ENCODE results near the gene DHTKD1.
"Not testable (repeated sequence)": the region's sequence is repeated elsewhere in the genome, so short reads cannot be mapped to it uniquely, and the experiment has no call there.

The DHTKD1 gene

GRCh38 chr10:12150163-12150562 lies 81.4 kb downstream of the DHTKD1 start:
- no peak for DNase-seq

DNA sequence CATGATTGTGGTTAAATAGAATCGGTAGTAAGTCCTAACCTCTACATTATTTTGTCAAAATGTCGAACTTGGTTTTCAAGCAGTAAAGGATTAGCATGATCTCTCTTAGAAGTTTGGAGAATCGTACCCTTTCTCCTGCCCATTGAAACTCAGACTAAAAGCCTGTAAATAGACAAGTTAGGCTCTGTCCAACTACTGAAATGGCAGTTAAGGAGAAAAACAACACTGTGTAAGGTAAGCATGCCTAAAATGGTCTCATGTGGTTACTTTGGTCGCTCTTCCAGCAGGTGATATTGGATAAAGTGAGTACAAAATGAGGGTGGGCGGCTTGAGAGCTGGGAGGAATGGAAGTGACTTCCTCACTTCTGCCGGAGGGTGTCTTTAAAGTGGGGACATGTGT lies 85.8 kb downstream of the DHTKD1 start:
- DNase-seq: no peak

DNA sequence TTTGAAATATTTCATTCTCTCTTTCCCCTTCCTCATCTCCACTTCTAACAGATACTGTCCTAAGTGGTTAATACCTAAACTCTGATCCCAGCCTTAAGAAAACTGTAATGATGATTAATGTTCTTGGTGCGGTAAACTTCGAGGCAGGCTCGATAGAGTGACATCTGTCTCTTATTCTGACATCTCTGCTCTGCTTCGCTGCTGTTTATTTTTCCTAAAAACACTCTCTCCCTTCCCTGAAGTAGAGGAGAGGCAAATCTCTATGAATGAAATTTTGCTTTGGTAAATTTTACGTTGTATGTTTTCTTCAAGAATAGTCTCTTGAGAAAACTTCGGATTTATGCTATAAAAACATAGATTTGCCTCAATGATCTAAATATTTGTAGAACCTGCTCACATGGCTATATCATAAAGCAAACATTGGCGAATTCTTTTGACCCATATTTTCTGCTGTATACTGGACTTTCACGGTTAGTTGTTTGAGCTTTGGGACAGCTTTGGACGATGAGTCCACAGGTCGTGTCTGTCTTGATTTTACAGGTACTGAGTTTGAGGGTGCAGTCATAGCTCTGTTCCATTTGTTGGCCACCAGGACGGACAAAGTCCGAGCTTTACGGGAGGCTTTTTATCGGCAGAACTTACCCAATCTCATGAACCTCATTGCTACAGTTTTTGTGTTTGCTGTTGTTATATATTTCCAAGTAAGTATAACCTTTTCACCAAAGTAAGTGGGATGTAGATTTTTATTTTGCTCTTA lies 87.8 kb downstream of the DHTKD1 start:
- DNase-seq: no peak

GRCh38 chr10:12158111-12158510 lies 89.4 kb downstream of the DHTKD1 start:
- DNase-seq: peak; percentile 79

DNA sequence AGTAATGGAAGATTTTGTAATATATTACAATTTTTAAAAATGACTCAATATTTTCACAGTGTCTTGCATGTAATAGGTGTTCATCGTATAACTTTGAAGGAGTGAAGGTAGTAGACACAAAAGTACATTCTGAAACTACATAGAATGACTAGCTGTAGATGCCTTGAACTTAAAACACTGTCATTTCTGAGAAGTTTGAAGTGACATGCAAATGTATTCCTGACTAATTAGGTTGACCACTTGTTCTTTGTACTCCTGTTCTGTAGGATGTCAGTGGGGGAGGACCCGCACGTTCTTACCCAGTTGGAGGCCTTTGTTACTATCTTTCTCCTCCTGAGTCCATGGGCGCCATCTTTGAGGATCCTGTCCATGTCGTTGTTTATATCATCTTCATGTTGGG lies 91.9 kb downstream of the DHTKD1 start:
- DNase-seq: no peak

GRCh38 chr10:12162927-12163326 lies 94.2 kb downstream of the DHTKD1 start:
- DNase-seq: no peak

DNA sequence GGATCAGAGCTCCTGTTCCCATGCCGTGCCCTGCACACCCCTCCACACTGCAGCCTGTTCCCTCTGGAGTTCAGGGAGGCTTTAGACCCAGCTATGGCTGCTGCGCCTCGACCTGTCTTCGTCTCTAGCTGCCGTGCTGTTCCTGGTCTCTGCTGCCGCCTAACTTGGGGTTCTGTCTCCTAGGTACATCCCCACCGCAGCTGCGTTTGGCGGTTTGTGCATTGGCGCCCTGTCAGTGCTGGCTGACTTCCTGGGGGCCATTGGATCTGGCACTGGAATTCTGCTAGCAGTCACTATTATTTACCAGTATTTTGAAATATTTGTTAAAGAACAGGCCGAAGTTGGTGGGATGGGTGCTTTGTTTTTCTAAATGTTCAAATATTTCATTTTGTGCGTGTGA lies 95.3 kb downstream of the DHTKD1 start:
- no peak for DNase-seq

DNA sequence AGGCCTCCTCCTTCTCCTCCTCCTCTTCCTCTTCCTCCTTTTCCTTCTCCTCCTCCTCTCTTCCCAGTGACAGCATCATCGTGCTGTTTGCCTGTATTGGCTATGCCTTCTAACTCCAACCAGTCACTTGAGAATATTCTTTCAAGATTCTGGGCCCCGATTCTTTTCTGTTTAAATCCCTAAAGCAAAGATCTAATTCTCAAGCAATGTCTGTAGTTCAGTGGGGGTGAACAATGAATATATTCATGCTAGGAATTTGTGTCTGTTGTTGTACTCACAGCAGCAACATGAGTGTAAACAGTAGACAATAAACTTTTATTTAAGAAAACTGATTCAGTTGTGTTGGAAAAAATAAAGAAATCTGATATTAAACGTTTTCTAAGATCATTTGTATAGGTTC lies 96.3 kb downstream of the DHTKD1 start:
- no peak for DNase-seq

DNA sequence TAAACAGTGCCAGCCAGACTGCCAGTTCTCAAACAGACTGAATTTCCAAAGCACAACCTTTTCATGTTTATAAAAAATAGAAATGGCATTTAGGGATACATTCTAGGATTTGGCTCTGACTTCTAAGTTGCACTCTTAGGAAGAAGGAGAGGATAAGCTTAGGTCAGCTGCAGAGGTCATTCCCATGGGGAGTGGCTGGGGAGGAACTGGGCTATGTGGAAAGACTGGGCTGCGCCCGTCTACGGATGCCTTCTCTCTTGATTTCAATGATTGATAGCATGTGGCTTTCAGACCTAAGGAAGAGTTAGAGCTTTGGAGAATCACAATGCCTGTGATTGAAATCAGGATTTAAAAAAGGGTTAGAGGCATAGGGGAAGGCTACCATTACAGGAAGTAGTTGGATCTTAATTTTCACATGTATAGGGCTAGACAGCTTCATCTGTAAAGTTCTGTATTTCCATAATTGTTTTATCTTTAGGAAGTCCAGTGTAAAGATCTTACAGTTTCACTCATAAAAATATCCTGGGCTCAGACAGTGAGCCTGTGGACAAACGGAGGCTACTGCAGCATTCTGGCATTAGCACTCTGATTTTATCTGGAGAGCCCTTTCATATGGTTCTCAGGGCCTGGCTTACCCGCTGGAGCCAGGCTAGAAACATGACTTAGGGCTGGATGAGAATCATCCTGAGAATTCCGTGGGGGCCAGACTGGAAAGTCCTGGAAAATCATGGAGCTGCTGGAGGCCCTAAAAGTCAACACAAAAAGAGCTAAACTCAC lies 97.4 kb downstream of the DHTKD1 start:
- no peak for DNase-seq

DNA sequence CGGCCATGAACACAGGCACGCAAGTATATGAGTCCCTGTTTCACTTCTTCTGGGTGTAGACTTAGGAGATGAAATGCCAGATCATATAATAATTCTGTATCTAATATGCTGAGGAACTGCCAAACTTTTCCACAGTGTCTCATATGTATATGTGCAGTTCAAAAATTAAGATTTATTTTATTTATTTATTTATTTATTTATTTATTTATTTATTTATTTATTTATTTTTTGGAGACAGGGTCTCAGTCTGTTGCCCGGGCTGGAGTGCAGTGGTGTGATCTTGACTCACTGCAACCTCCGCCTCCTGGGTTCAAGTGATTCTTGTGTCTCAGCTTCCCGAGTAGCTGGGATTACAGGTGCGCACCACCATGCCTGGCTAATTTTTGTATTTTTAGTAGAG lies 102.8 kb downstream of the DHTKD1 start:
- not testable (repeated sequence) for DNase-seq
